NK-92 treated with Interleukin-12 subunit alpha and Interleukin-12 subunit beta, amount 100 ng/mL, for 24 hours (cell line): ENCODE measurements around the gene SPRR2B.
"Not testable (repeated sequence)": the region's sequence is repeated elsewhere in the genome, so short reads cannot be mapped to it uniquely, and the experiment has no call there.

ENCODE experiments used
- DNase-seq: peaks from one replicate; lab custom pipeline; 2025; lab: John Stamatoyannopoulos, UW

Gene SPRR2B

GRCh38 chr1:153071511-153071910, at the start of gene SPRR2B:
Gene SPRR2B, minus strand, starts transcription at chr1:153071611. Its CDS starts 772 bp downstream, at chr1:153070839.
- DNase-seq = no peak

- DNase-seq = no peak
These were observed 49.5 kb upstream of the SPRR2B start for GRCh38 chr1:153120945-153121344.

- DNase-seq = no peak
These were observed 48.1 kb upstream of the SPRR2B start for GRCh38 chr1:153119491-153119971.

GRCh38 chr1:153115264-153115663, 43.9 kb upstream of the SPRR2B start:
- DNase-seq = not testable (repeated sequence)

GRCh38 chr1:153113416-153113815, 42.0 kb upstream of the SPRR2B start, which contains the start of gene SPRR2F:
Gene SPRR2F, minus strand, starts transcription at chr1:153113516. Its CDS starts 783 bp downstream, at chr1:153112733.
- no peak for DNase-seq

- not testable (repeated sequence) for DNase-seq
These were observed 41.0 kb upstream of the SPRR2B start for GRCh38 chr1:153112454-153112853.

GRCh38 chr1:153100245-153100644, 28.8 kb upstream of the SPRR2B start:
- DNase-seq = no peak

GRCh38 chr1:153099461-153100045, 28.1 kb upstream of the SPRR2B start:
- no peak for DNase-seq

GRCh38 chr1:153095764-153096163, 24.4 kb upstream of the SPRR2B start:
- no peak for DNase-seq

- DNase-seq = no peak
These were observed 23.0 kb upstream of the SPRR2B start, which contains the start of gene SPRR2E for GRCh38 chr1:153094426-153094825. Gene SPRR2E, minus strand, starts transcription at chr1:153094526. Its CDS starts 775 bp downstream, at chr1:153093751.

- DNase-seq = no peak
These were observed 16.2 kb upstream of the SPRR2B start for GRCh38 chr1:153087652-153088051.

GRCh38 chr1:153081736-153082135, 10.3 kb upstream of the SPRR2B start:
- DNase-seq = no peak

- DNase-seq = no peak
These were observed 1.7 kb upstream of the SPRR2B start for GRCh38 chr1:153072806-153073726.

- no peak for DNase-seq
These were observed 1.2 kb downstream of the SPRR2B start for GRCh38 chr1:153070243-153070642.

GRCh38 chr1:153058826-153059784, 12.3 kb downstream of the SPRR2B start:
- no peak for DNase-seq

GRCh38 chr1:153058154-153058553, 13.3 kb downstream of the SPRR2B start:
- DNase-seq = no peak

- DNase-seq = no peak
These were observed 14.0 kb downstream of the SPRR2B start, which contains the start of gene SPRR2A for GRCh38 chr1:153057375-153057774. Gene SPRR2A, minus strand, starts transcription at chr1:153057512. Its CDS starts 777 bp downstream, at chr1:153056735.

GRCh38 chr1:153056111-153056510, 15.3 kb downstream of the SPRR2B start:
- not testable (repeated sequence) for DNase-seq

GRCh38 chr1:153049211-153049610, 22.2 kb downstream of the SPRR2B start:
- DNase-seq = no peak

GRCh38 chr1:153040950-153041631, 30.3 kb downstream of the SPRR2B start, which contains the start of gene SPRR2D:
Gene SPRR2D, minus strand, starts transcription at chr1:153041120. Its CDS starts 774 bp downstream, at chr1:153040346.
- no peak for DNase-seq

GRCh38 chr1:153035211-153035610, 36.2 kb downstream of the SPRR2B start:
- DNase-seq = no peak
